ENCODE results near the gene ABCG5.

- TF ChIP-seq REST (IDR thresholded peaks at IDR 0.05; ENCODE audit: insufficient read depth in 1 of 2, low read depth in 2 of 2, low read length in 2 of 2) (no peak), SIN3A (IDR thresholded peaks at IDR 0.05; ENCODE audit: borderline replicate concordance, insufficient read depth, low read length) (no peak), POLR2AphosphoS5 (IDR thresholded peaks at IDR 0.05; ENCODE audit: low read depth, low read length) (no peak), TAF1 (IDR thresholded peaks at IDR 0.05; ENCODE audit: borderline replicate concordance, insufficient read depth, low read length) (no peak)
These were observed 13.6 kb upstream of the ABCG5 start for GRCh38 chr2:43852196-43852730.
